ENCODE results near the gene NEDD9.

GRCh38 chr6:11200356-11200755 is 32.1 kb downstream of the NEDD9 start:
- TF ChIP-seq GATA2 (IDR thresholded peaks at IDR 0.05; ENCODE audit: low read depth, low read length) (no peak), GATA3 (IDR thresholded peaks at IDR 0.05; ENCODE audit: low read depth, low read length) (no peak)

All from SH-SY5Y (cell line).